ENCODE data around the gene ZRANB3.

DNA sequence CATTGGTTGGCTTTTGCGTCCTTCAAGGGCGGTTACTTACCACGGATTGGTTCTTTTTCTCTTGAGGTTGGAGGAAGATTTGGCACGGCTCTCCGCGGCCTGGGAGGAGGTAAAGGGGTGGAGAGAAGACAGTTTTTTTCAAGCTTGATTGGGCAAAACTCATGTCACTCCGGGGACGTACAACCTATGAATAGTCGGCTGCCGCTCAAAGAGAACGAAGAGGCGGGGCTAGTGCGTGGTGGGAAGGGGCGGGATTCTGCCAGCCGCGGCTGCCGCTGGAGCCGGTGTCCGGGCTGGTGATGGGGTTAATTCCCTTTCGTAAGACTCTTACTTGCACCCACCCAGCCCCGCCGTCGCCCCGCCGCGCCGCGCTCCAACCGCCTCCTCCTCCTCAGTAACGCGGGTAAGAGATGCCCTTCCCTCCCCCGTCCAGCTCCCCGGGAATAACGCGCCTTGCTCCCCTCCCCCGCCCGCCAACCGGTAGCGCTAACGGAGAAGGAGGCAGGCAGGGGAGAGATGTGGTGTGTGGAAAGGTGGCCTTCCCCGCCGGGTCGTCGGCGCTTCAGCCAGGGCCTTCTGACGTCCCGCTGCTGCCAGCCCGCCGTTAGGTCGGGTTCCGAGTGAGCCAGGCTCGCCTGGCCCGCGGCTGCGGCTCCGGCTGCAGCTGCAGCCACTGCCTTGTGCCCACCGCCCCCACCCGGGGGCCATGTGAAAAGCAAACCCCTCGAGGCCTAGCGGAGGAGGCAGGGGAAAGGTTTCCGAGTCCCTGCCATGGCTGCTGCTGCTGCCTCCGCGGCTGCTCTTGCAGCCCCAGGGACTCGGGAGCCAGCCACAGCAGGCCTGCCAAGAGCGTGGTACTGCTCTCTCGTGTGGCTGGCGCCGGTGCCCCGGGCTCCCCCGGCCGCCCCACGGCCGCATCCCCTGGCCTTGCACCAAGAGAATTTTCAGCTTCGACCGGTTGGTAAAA lies 496 bp upstream of the ZRANB3 start, which contains the start of gene R3HDM1:
- TF ChIP-seq GATA2 (IDR thresholded peaks at IDR 0.05; ENCODE audit: low read depth, low read length), result no peak; the same call in 1 of the 2 replicates
- no peak for TF ChIP-seq GATA3 (IDR thresholded peaks at IDR 0.05; ENCODE audit: low read depth, low read length)

All from SH-SY5Y (cell line).